GM20000 (cell line): ENCODE measurements around the gene DCST1.

ENCODE experiments used
- DNase-seq: peaks from one replicate; pipeline ENCODE4 v3.0.0; 2012; ENCODE audit warnings: low spot score
- TF ChIP-seq, protein P1 (sequence below): IDR thresholded peaks from 2 replicates; pipeline ENCODE4 v1.5.1; 2012; ENCODE audit warnings: mild to moderate bottlenecking, control low read depth; ENCODE audit errors: extremely low read depth, missing control alignments

Gene DCST1

DNA sequence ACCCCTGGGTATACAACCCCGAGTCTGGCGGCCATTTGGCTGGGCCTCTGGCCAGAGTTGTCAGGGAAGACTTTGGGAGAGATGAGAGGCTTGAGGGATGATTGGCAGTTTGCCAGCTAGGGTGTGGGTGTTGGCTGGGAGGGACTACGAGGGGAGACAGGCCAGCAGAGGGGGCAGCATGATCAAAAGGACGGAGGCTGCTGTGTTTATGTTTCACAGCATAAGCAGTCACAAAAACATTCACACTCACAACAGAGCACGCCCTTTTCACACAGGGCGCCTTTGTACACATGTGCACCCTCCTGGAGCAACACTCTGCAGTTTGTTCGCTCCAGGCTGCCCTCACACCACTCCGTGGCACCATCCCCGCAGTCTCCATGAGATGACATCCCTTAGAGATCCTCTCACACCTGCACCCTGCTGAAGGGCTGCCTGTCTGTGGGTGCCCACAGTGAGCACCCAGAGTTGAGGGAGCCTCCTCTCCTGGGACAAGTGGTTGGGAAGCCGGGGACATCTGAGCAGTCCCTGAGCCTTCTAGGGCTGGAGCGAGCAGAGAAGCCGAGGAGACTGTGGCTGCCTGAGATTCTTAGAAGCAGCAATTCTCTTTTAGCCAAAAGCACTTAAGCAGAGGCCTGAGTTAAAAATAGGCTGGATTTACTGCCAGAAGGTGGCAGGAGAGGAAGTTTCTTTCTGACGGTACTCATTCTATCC is 60.4 kb downstream of the DCST1 start:
- TF ChIP-seq, protein P1, sequence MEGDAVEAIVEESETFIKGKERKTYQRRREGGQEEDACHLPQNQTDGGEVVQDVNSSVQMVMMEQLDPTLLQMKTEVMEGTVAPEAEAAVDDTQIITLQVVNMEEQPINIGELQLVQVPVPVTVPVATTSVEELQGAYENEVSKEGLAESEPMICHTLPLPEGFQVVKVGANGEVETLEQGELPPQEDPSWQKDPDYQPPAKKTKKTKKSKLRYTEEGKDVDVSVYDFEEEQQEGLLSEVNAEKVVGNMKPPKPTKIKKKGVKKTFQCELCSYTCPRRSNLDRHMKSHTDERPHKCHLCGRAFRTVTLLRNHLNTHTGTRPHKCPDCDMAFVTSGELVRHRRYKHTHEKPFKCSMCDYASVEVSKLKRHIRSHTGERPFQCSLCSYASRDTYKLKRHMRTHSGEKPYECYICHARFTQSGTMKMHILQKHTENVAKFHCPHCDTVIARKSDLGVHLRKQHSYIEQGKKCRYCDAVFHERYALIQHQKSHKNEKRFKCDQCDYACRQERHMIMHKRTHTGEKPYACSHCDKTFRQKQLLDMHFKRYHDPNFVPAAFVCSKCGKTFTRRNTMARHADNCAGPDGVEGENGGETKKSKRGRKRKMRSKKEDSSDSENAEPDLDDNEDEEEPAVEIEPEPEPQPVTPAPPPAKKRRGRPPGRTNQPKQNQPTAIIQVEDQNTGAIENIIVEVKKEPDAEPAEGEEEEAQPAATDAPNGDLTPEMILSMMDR: no peak
- no peak for DNase-seq

DNA sequence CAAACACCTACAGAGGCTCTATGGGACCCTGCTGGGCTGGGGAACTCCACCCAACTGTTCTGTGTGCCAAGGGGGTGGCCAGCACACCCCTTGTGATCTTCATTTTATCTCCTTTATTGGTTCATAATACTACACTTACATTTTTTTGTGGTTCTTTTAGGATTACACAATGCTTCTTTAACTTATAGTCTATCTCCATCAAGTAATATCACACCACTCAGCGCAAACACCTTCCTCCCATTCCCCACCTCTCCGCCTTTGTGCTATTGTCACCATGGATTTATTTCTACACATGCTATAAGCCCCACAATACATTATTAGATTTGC is 61.0 kb downstream of the DCST1 start:
- TF ChIP-seq, protein P1: no peak
- no peak for DNase-seq

DNA sequence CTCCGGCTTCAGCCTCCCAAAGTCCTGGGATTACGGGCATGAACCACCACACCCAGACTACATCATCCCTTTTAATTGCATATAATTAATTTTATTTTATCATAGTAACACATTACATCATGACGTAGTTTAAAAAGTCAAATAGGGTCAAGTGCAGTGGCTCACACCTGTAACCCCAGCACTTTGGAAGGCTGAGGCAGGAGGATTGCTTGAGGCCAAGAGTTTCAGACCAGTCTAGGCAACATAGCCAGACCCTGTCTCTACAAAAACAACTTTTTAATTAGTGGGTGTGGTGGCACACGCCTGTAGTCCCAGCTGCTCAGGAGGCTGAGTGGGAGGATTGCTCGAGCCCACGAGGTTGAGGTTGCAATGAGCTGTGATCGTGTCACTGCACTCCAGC is 65.7 kb downstream of the DCST1 start:
- TF ChIP-seq, protein P1: no peak
- DNase-seq: no peak
